VCaP (cell line): ENCODE results near the gene FMNL2.

Source experiments
- H3K27ac ChIP-seq: fragments of 450-650 bp; 2 replicates; pipeline ENCODE4 v1.5.1; 2017
- CTCF ChIP-seq: fragments of 450-650 bp; conservative IDR thresholded peaks from 2 replicates; pipeline ENCODE4 v1.5.1; 2017; ENCODE audit warnings: mild to moderate bottlenecking, moderate library complexity

The FMNL2 gene

DNA sequence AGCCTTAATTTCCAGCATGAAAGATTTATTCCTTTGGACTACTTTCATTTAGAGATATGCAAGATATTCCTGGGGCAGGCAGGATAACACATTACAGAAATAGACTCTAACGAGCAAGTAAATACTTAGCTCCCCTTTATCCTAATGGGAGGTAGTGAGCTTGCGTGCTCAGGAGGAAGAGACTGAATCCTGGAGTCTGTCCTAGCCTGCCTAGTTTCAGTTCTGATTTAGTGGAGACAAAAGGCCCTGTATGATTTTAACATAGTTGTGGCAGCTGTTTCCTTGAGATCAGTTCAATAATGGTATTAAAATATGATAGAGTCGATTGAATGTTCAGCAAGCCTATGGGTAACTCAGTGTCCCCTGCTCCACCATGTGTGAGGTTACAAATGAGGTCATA, 109.5 kb downstream of the FMNL2 start:
- H3K27ac ChIP-seq: no peak overlapping the region
- no peak for TF ChIP-seq CTCF

GRCh38 chr2:152445375-152445774, 110.4 kb downstream of the FMNL2 start:
- no peak overlapping the region for H3K27ac ChIP-seq
- no peak for TF ChIP-seq CTCF

DNA sequence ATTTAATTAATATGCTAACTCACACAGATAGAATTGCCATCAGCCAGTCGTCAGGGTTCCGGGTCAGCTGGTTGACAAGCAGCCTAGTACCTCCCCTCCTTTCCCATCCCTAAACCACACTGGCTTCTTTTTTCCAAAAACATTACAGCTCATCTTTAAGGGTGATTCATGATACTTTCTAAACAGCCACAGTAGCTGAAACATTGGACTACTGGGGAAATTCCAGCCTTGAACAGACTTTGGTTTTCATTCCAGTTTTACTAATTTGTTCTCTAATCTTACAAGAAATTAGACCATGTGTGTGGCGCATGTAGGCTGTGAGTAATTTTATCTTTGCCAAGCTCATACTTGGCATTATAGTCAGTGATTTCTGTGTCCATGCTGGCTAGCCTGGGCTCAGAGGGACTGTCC, 110.8 kb downstream of the FMNL2 start:
- no peak overlapping the region for H3K27ac ChIP-seq
- TF ChIP-seq CTCF: no peak

- no peak for TF ChIP-seq CTCF
- no peak overlapping the region for H3K27ac ChIP-seq
Measured at GRCh38 chr2:152446213-152446612, 111.2 kb downstream of the FMNL2 start.

- H3K27ac ChIP-seq: no peak overlapping the region
- no peak for TF ChIP-seq CTCF
Measured at GRCh38 chr2:152447897-152448296, 112.9 kb downstream of the FMNL2 start.

DNA sequence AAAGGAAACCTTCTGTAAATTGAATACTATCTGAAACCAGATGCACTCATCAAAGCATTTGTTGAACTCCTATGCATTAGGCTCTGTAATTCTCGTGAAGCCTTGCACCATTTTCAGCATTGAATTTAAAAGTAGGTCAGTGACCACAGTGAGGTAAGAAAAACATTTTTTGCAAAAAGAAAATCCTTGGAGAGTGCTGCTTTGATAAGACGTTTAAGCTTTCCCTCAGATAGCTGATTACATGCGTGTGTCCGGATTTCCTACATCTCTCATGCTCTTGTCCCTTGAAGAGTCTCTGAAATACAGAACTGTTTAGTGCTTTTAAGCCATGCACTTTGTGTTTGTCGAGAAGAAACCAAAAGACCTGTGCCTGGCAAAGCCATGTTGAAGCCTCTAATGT, 113.6 kb downstream of the FMNL2 start:
- no peak overlapping the region for H3K27ac ChIP-seq
- no peak for TF ChIP-seq CTCF

DNA sequence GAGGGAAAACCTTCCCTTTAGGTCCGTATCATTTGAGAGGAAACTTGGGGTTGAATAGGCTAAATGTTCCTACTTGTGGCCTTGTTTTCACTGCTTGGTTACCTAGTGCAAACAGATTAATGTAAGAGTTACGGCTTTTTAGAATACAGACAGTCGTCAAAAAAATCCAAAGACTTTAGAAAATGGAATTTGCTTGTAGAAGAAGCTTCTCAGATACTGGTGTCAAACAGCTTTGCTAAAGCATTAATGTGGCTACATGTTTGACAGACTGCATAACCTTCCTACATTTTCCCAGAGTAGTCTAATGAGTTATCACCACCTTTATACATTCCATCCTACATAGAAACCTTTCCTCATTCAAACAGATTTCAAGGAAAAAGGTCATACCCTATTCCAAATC, 114.6 kb downstream of the FMNL2 start:
- TF ChIP-seq CTCF: no peak
- no peak overlapping the region for H3K27ac ChIP-seq

- TF ChIP-seq CTCF: no peak
- no peak overlapping the region for H3K27ac ChIP-seq
Measured at GRCh38 chr2:152450176-152450575, 115.2 kb downstream of the FMNL2 start.
